ENCODE data around the gene ANG. TPM values are rescaled to one million over a fixed set of nuclear protein-coding genes. Genes with fewer than 3 reads are reported as not detected.

Gene ANG
- polyA plus RNA-seq, 1 of the 3 experiments (the other 2 are of a cell fraction): 3.6 TPM

- TF ChIP-seq ZBTB33 (IDR thresholded peaks at IDR 0.05; ENCODE audit: borderline replicate concordance, low read depth): no peak
- TF ChIP-seq FOSL2 (IDR thresholded peaks at IDR 0.05; ENCODE audit: borderline replicate concordance, low read depth): no peak
- no peak for TF ChIP-seq PBX3 (IDR thresholded peaks at IDR 0.05)
- no peak for TF ChIP-seq NFIC (IDR thresholded peaks at IDR 0.05; ENCODE audit: borderline replicate concordance)
- TF ChIP-seq POLR2AphosphoS5 (IDR thresholded peaks at IDR 0.05; ENCODE audit: low read depth, low read length): no peak
- TF ChIP-seq GABPA (IDR thresholded peaks at IDR 0.05; ENCODE audit: low read depth): no peak
- no peak for TF ChIP-seq YY1 (IDR thresholded peaks at IDR 0.05; ENCODE audit: low read depth)
- TF ChIP-seq IRF3 (IDR thresholded peaks at IDR 0.05; ENCODE audit: low read depth, low read length): no peak
- no peak for TF ChIP-seq SIN3A (IDR thresholded peaks at IDR 0.05; ENCODE audit: borderline replicate concordance, low read depth, low read length)
- TF ChIP-seq TEAD4 (IDR thresholded peaks at IDR 0.05; ENCODE audit: borderline replicate concordance, insufficient read depth): no peak
- TF ChIP-seq FOXJ3 (CRISPR knock-in tag; IDR thresholded peaks at IDR 0.05): no peak
- TF ChIP-seq TAF1 (IDR thresholded peaks at IDR 0.05; ENCODE audit: borderline replicate concordance, low read depth, low read length): no peak
These were observed 45.3 kb downstream of the ANG start (continued) for GRCh38 chr14:20733684-20734429.

- CTCF ChIA-PET: no interaction called here
- Histone ChIP-seq H3K9ac (no peak overlapping the region), H3F3A (replicated peaks; ENCODE audit: insufficient read depth) (no peaks in the 10 kb centered on the region), H3K79me2 (ENCODE audit: insufficient read depth) (no peaks in the 10 kb centered on the region), H3K4me3 (ENCODE audit: low read depth in 2 of 2, low read length in 1 of 2) (no peak overlapping the region), H3K27ac (ENCODE audit: low read depth in 2 of 2, low read length in 1 of 2) (no peak overlapping the region), H2AFZ (ENCODE audit: low read depth) (no peak overlapping the region), H3K4me1 (ENCODE audit: control insufficient read depth in 1 of 2, insufficient read depth in 2 of 2, low read depth in 1 of 2, low read length in 1 of 2) (no peaks in the 10 kb centered on the region), H4K20me1 (ENCODE audit: insufficient read depth) (no peaks in the 10 kb centered on the region), H3K9me3 (no peaks in the 10 kb centered on the region), H3K36me3 (replicated peaks in 1 of 2; ENCODE audit: control insufficient read depth in 1 of 2, insufficient read depth in 2 of 2, low read length in 1 of 2) (no peaks in the 10 kb centered on the region), H3K27me3 (ENCODE audit: insufficient read depth) (peaks cover 7% of the 10 kb centered on the region; the same call in 1 of the 2 replicates), H3K9me2 (no peaks in the 10 kb centered on the region), H3K4me2 (no peak overlapping the region)
- 0% methylated on average over 4 of the region's 4 CpGs for WGBS (ENCODE audit: low lambda C conversion rate)
- no peak for DNase-seq
- POLR2A ChIA-PET: no interaction called here
- TF ChIP-seq IRF3 (IDR thresholded peaks at IDR 0.05; ENCODE audit: low read depth, low read length) (no peak), SMC3 (IDR thresholded peaks at IDR 0.05; ENCODE audit: low read depth, low read length) (no peak), TAF1 (IDR thresholded peaks at IDR 0.05; ENCODE audit: borderline replicate concordance, low read depth, low read length) (no peak), POLR2AphosphoS5 (IDR thresholded peaks at IDR 0.05; ENCODE audit: low read depth, low read length) (no peak), NFIC (IDR thresholded peaks at IDR 0.05; ENCODE audit: borderline replicate concordance) (no peak), CHD2 (IDR thresholded peaks at IDR 0.05; ENCODE audit: low read length, partially characterized antibody) (no peak), FOSL2 (IDR thresholded peaks at IDR 0.05; ENCODE audit: borderline replicate concordance, low read depth) (no peak), GATA2 (CRISPR knock-in tag; IDR thresholded peaks at IDR 0.05) (no peak), ZBTB33 (IDR thresholded peaks at IDR 0.05; ENCODE audit: borderline replicate concordance, low read depth) (no peak), MEF2A (IDR thresholded peaks at IDR 0.05; ENCODE audit: borderline replicate concordance, low read depth) (no peak), JUND (IDR thresholded peaks at IDR 0.05) (no peak)
- TF ChIP-seq, protein P1, sequence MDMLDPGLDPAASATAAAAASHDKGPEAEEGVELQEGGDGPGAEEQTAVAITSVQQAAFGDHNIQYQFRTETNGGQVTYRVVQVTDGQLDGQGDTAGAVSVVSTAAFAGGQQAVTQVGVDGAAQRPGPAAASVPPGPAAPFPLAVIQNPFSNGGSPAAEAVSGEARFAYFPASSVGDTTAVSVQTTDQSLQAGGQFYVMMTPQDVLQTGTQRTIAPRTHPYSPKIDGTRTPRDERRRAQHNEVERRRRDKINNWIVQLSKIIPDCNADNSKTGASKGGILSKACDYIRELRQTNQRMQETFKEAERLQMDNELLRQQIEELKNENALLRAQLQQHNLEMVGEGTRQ (IDR thresholded peaks at IDR 0.05; ENCODE audit: borderline replicate concordance, low read depth, low read length): no peak
- TF ChIP-seq, protein P2, sequence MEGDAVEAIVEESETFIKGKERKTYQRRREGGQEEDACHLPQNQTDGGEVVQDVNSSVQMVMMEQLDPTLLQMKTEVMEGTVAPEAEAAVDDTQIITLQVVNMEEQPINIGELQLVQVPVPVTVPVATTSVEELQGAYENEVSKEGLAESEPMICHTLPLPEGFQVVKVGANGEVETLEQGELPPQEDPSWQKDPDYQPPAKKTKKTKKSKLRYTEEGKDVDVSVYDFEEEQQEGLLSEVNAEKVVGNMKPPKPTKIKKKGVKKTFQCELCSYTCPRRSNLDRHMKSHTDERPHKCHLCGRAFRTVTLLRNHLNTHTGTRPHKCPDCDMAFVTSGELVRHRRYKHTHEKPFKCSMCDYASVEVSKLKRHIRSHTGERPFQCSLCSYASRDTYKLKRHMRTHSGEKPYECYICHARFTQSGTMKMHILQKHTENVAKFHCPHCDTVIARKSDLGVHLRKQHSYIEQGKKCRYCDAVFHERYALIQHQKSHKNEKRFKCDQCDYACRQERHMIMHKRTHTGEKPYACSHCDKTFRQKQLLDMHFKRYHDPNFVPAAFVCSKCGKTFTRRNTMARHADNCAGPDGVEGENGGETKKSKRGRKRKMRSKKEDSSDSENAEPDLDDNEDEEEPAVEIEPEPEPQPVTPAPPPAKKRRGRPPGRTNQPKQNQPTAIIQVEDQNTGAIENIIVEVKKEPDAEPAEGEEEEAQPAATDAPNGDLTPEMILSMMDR (IDR thresholded peaks at IDR 0.05): no peak
These were observed 45.9 kb downstream of the ANG start for GRCh38 chr14:20734430-20734806.

All from SK-N-SH (cell line).